K562 (cell line): ENCODE measurements around the gene KIF5A. TPM values are rescaled to one million over a fixed set of nuclear protein-coding genes. Genes with fewer than 3 reads are reported as not detected.

Source experiments
- GTF2A2 ChIP-seq: IDR thresholded peaks from 2 replicates; pipeline ENCODE4 v1.6.1; 2016; ENCODE audit warnings: mild to moderate bottlenecking, missing genetic modification characterization, missing compliant biosample characterization
- HMGXB4 ChIP-seq: sonication (generic); formaldehyde crosslinking; IDR thresholded peaks from 2 replicates; pipeline ENCODE4 v1.8.1; 2023; ENCODE audit warnings: mild to moderate bottlenecking, missing genetic modification reagents
- ILK ChIP-seq: fragments of 450-650 bp; IDR thresholded peaks from 2 replicates; pipeline ENCODE4 v1.6.1; 2016; ENCODE audit warnings: missing genetic modification characterization, low read depth, mild to moderate bottlenecking, missing compliant biosample characterization, moderate library complexity, borderline replicate concordance
- KDM5B ChIP-seq: fragments of 200-600 bp; sonication (generic); IDR thresholded peaks from 2 replicates; pipeline ENCODE4 v1.6.1; 2012; ENCODE audit warnings: low read depth, mild to moderate bottlenecking, moderate library complexity, low read length, control low read depth, inconsistent platforms; ENCODE audit not compliant: insufficient replicate concordance
- KHSRP ChIP-seq: fragments of 450-650 bp; IDR thresholded peaks from 2 replicates; pipeline ENCODE4 v1.6.1; 2017
- LCOR ChIP-seq: sonication (generic); formaldehyde crosslinking; IDR thresholded peaks from 2 replicates; pipeline ENCODE4 v1.8.0; 2022; ENCODE audit warnings: mild to moderate bottlenecking, missing genetic modification reagents
- NFIC ChIP-seq: fragments of 450-650 bp; IDR thresholded peaks from 2 replicates; pipeline ENCODE4 v1.6.1; 2017; ENCODE audit warnings: mild to moderate bottlenecking, inconsistent platforms
- PML ChIP-seq: IDR thresholded peaks from 2 replicates; pipeline ENCODE4 v1.6.1; 2012; ENCODE audit warnings: low read length, inconsistent platforms
- POLR3G ChIP-seq: IDR thresholded peaks from 2 replicates; pipeline ENCODE4 v1.6.1; 2011; ENCODE audit not compliant: insufficient read length, insufficient replicate concordance; ENCODE audit errors: extremely low read depth
- SMARCA5 ChIP-seq: fragments of 450-650 bp; IDR thresholded peaks from 2 replicates; pipeline ENCODE4 v1.6.1; 2016
- SRSF3 ChIP-seq: fragments of 200-400 bp; formaldehyde crosslinking; IDR thresholded peaks from 2 replicates; pipeline ENCODE4 v1.6.1; 2016; ENCODE audit warnings: mild to moderate bottlenecking, low read length, moderate library complexity; ENCODE audit not compliant: insufficient read depth
- ZC3H11A ChIP-seq: IDR thresholded peaks from 2 replicates; pipeline ENCODE4 v1.6.1; 2012; ENCODE audit warnings: low read depth, low read length, improper control_type of control experiment
- ZNF431 ChIP-seq: sonication (generic); formaldehyde crosslinking; IDR thresholded peaks from 2 replicates; pipeline ENCODE4 v1.8.0; 2022; ENCODE audit warnings: mild to moderate bottlenecking, missing genetic modification reagents
- ZNF507 ChIP-seq: conservative IDR thresholded peaks from 2 replicates; pipeline ENCODE4 v1.6.1; 2017; ENCODE audit warnings: missing genetic modification characterization, missing compliant biosample characterization
- ZNF766 ChIP-seq: fragments of 200-800 bp; sonication (Bioruptor generic); conservative IDR thresholded peaks from 2 replicates; pipeline ENCODE4 v1.6.1; 2016; ENCODE audit warnings: missing genetic modification characterization, missing compliant biosample characterization
- ZNF830 ChIP-seq: fragments of 250-450 bp; sonication (Bioruptor Pico); IDR thresholded peaks from 2 replicates; pipeline ENCODE4 v1.5.0; 2021; ENCODE audit warnings: mild to moderate bottlenecking
- polyA plus RNA-seq, 8 experiments: library from polyadenylated mRNA; depleted of rRNA in 4 of 8; stranded (reverse) in 5 of 8; unstranded in 3 of 8; fragments of >200 nt; fragmentation: Nextera tagmentation in 2 of 8; fragmentation: Illumina TruSeq in 1 of 8; extraction: Ambion mirVana in 2 of 8; extraction: Trizol in 1 of 8; gene quantifications; 2 replicates each; pipeline versions ENCODE4 v1.2.1 to v1.2.3, GENCODE V29; 2011 to 2014; ENCODE audit warnings: inconsistent platforms in 1 of 8, missing spikeins in 1 of 8
- total RNA-seq, 7 experiments: library from RNA; depleted of rRNA in 6 of 7; stranded (reverse); fragments of >200 nt in 6 of 7; fragmentation: Illumina TruSeq in 2 of 7; extraction: Trizol in 2 of 7; gene quantifications; 2 replicates each; pipeline versions ENCODE4 v1.2.1 to v1.2.3, GENCODE V29; 2011 to 2021; ENCODE audit warnings: low replicate concordance in 1 of 7
- TF ChIP-seq, protein P1 (sequence below): fragments of 450-650 bp; formaldehyde crosslinking; IDR thresholded peaks from 2 replicates; pipeline ENCODE4 v1.4.0; 2022; ENCODE audit warnings: missing genetic modification characterization
- TF ChIP-seq, protein P2 (sequence below): sonication (generic); formaldehyde crosslinking; IDR thresholded peaks from 2 replicates; pipeline ENCODE4 v1.8.1; 2023; ENCODE audit warnings: missing genetic modification reagents, mild to moderate bottlenecking, borderline replicate concordance

KIF5A gene
- total and polyA plus RNA-seq, 9 of the 15 experiments (the other 6 are each of a cell fraction or from before 2014, with no cell fraction given) = 3.4 to 17.7 (median 8.0) TPM

DNA sequence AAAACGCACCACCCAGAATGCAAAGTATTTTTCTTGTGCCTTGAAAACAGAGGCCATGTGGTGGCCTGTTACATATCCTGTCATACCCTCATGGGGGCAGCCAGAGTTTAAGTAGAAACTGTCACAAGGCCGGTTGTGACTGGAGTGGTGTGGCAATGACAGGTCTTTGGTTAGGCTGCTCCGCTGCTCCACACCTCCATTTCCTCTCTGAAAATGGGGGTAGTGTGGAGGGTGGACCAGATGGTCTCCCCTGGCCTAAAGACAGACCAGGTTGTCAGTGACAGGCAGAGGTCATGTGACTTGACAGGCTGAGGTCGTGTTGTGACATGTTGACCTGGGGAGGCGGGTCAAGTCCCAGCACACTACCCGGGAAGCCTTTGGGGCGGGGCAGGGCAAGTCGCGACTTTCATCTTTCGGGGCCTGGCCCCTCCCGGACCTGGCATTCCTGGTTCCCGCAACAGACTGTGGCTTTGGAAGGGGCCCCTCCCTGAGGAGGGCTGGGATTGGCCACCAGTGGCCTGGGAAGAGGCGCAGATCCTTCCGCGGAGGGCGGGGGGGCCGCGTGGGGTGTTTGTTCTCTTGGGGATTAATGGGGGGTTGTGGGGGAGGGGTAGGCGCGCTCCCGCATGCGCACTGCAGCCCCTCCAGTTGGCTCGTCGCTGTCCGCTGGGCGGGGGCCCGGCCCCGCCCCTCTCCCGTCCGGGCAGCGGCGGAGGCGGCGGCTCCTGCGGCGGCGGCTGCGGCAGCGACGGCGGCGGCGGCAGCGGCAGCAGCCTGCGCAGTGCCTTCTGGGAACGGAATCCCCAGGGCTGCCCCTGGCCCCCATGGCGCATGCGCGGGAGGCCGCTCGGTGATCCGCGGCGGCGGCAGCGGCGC, 27.6 kb upstream of the KIF5A start, which contains the start of gene MBD6 (continued):
- TF ChIP-seq, protein P1, sequence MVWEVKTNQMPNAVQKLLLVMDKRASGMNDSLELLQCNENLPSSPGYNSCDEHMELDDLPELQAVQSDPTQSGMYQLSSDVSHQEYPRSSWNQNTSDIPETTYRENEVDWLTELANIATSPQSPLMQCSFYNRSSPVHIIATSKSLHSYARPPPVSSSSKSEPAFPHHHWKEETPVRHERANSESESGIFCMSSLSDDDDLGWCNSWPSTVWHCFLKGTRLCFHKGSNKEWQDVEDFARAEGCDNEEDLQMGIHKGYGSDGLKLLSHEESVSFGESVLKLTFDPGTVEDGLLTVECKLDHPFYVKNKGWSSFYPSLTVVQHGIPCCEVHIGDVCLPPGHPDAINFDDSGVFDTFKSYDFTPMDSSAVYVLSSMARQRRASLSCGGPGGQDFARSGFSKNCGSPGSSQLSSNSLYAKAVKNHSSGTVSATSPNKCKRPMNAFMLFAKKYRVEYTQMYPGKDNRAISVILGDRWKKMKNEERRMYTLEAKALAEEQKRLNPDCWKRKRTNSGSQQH (CRISPR knock-in tag) = peak; percentile 49; the same call in 1 of the 2 replicates
- TF ChIP-seq ZNF431 = no peak
- peak; percentile 43; the same call in 1 of the 2 replicates for TF ChIP-seq NFIC
- no peak for TF ChIP-seq ZC3H11A
- TF ChIP-seq PML = peak; percentile 43; the same call in 1 of the 2 replicates
- TF ChIP-seq KDM5B = peak; percentile 67
- TF ChIP-seq, protein P2, sequence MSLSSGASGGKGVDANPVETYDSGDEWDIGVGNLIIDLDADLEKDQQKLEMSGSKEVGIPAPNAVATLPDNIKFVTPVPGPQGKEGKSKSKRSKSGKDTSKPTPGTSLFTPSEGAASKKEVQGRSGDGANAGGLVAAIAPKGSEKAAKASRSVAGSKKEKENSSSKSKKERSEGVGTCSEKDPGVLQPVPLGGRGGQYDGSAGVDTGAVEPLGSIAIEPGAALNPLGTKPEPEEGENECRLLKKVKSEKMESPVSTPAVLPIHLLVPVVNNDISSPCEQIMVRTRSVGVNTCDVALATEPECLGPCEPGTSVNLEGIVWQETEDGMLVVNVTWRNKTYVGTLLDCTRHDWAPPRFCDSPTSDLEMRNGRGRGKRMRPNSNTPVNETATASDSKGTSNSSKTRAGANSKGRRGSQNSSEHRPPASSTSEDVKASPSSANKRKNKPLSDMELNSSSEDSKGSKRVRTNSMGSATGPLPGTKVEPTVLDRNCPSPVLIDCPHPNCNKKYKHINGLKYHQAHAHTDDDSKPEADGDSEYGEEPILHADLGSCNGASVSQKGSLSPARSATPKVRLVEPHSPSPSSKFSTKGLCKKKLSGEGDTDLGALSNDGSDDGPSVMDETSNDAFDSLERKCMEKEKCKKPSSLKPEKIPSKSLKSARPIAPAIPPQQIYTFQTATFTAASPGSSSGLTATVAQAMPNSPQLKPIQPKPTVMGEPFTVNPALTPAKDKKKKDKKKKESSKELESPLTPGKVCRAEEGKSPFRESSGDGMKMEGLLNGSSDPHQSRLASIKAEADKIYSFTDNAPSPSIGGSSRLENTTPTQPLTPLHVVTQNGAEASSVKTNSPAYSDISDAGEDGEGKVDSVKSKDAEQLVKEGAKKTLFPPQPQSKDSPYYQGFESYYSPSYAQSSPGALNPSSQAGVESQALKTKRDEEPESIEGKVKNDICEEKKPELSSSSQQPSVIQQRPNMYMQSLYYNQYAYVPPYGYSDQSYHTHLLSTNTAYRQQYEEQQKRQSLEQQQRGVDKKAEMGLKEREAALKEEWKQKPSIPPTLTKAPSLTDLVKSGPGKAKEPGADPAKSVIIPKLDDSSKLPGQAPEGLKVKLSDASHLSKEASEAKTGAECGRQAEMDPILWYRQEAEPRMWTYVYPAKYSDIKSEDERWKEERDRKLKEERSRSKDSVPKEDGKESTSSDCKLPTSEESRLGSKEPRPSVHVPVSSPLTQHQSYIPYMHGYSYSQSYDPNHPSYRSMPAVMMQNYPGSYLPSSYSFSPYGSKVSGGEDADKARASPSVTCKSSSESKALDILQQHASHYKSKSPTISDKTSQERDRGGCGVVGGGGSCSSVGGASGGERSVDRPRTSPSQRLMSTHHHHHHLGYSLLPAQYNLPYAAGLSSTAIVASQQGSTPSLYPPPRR (CRISPR knock-in tag) = peak; percentile 64; the same call in 1 of the 2 replicates
- TF ChIP-seq ILK (tag) = no peak
- TF ChIP-seq LCOR = no peak
- no peak for TF ChIP-seq HMGXB4 (CRISPR knock-in tag)
- TF ChIP-seq KHSRP = no peak
- no peak for TF ChIP-seq ZNF507 (tag)
- no peak for TF ChIP-seq GTF2A2 (tag)
- TF ChIP-seq SRSF3 = no peak
- TF ChIP-seq POLR3G = no peak
- no peak for TF ChIP-seq ZNF830 (CRISPR knock-in tag)
- TF ChIP-seq SMARCA5 = no peak
- TF ChIP-seq ZNF766 (CRISPR knock-in tag) = peak; percentile 70; the same call in 1 of the 2 replicates
